Measurements from ENCODE around the gene ZNF776.

The ZNF776 gene

DNA sequence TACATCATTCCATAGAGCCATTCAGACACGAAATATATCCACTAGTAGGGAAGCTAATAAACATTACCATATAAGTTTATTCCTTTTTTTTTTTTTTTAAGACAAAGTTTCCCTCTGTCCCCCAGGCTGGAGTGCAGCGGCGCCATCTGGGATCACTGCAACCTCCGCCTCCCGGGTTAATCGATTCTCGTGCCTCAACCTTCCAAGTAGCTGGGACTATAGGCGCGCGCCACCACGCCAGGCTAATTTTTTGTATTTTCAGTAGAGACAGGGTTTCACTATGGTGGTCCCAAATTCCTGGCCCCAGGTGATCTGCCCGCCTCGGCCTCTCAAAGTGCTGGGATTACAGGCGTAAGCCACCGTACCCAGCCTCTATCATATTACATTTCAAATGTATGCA lies 37.0 kb upstream of the ZNF776 start:
- no peak overlapping the region for H3K9ac ChIP-seq (ENCODE audit: low read length)
- peaks cover 5% of the 10 kb centered on the region for H3K79me1 ChIP-seq (ENCODE audit: low read length)
- no peak overlapping the region for H2BK12ac ChIP-seq (ENCODE audit: low read length)
- H4K12ac ChIP-seq (ENCODE audit: low read depth, low read length) = peak overlapping the region; percentile 37
- no peak overlapping the region for H4K91ac ChIP-seq (ENCODE audit: low read depth, low read length)
- H2AK5ac ChIP-seq (ENCODE audit: low read length) = no peak overlapping the region
- H2BK5ac ChIP-seq (ENCODE audit: low read depth, low read length, poor library complexity) = no peak overlapping the region
- DNase-seq = no peak
- WGBS (ENCODE audit: extremely low coverage, insufficient coverage, insufficient read length) = no CpG with 5 or more reads among the region's 15 CpGs
- H3K18ac ChIP-seq (ENCODE audit: low read length) = no peak overlapping the region
- no peak overlapping the region for H3K27ac ChIP-seq (ENCODE audit: low read depth, low read length)
- H2BK120ac ChIP-seq (ENCODE audit: insufficient read depth, low read length, poor library complexity) = no peak overlapping the region
- H3K79me2 ChIP-seq (ENCODE audit: control insufficient read depth, insufficient read depth, low read length, poor library complexity) = peaks cover 10% of the 10 kb centered on the region
- H3K27me3 ChIP-seq (ENCODE audit: insufficient read depth, low read length) = no peaks in the 10 kb centered on the region
- no peak overlapping the region for H3K23ac ChIP-seq (ENCODE audit: low read length)
- peaks cover 3 to 12% of the 10 kb centered on the region in 2 experiments for H3K36me3 ChIP-seq (ENCODE audit: control insufficient read depth in 1 of 2, insufficient read depth in 2 of 2, low read length in 2 of 2)
- H3K4ac ChIP-seq (ENCODE audit: low read depth, low read length) = no peak overlapping the region
- H4K8ac ChIP-seq (ENCODE audit: low read depth, low read length) = peak overlapping the region; percentile 52
- peak overlapping the region; percentile 73 for H3K4me2 ChIP-seq (ENCODE audit: low read length)
- H3K14ac ChIP-seq (ENCODE audit: low read length) = no peak overlapping the region
- no peak overlapping the region for H3K4me3 ChIP-seq (ENCODE audit: low read depth, low read length)
- peaks cover 9% of the 10 kb centered on the region in 2 experiments for H3K4me1 ChIP-seq (ENCODE audit: control insufficient read depth in 1 of 2, insufficient read depth in 2 of 2, low read length in 2 of 2)
- no peak overlapping the region for H2AFZ ChIP-seq (ENCODE audit: insufficient read depth, low read length, poor library complexity)
- no peaks in the 10 kb centered on the region for H3K9me3 ChIP-seq (ENCODE audit: insufficient read depth, low read depth, low read length)

DNA sequence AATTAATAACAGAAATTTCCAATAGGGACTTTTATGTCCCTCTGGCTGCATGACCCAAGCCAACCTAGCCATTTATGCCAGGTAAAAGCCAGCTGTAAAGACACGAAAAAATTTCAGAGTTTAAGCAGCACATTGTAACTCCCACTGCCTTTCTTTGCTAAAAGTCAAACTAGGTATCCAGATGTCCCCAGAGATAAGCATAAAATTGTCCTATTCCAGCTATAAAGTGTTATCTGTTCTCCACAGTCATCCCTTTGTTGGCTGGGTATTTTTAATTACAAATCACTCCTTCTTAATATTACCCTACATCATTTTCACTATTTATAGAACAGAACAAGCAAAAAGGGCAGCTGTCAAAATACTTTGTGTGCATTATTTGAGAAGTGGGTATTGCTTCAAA lies 34.4 kb upstream of the ZNF776 start:
- DNase-seq = no peak
- Histone ChIP-seq H4K12ac (ENCODE audit: low read depth, low read length) (no peak overlapping the region), H3K79me1 (ENCODE audit: low read length) (peaks cover 5% of the 10 kb centered on the region), H3K9ac (ENCODE audit: low read length) (no peak overlapping the region), H4K8ac (ENCODE audit: low read depth, low read length) (no peak overlapping the region), H2AK5ac (ENCODE audit: low read length) (no peak overlapping the region), H3K4me1 (ENCODE audit: control insufficient read depth in 1 of 2, insufficient read depth in 2 of 2, low read length in 2 of 2) (peaks cover 9% of the 10 kb centered on the region in 2 experiments), H3K4me3 (ENCODE audit: low read depth, low read length) (no peak overlapping the region), H3K27ac (ENCODE audit: low read depth, low read length) (no peak overlapping the region), H3K27me3 (ENCODE audit: insufficient read depth, low read length) (no peaks in the 10 kb centered on the region), H3K18ac (ENCODE audit: low read length) (no peak overlapping the region), H2BK120ac (ENCODE audit: insufficient read depth, low read length, poor library complexity) (no peak overlapping the region), H3K4ac (ENCODE audit: low read depth, low read length) (no peak overlapping the region), H3K23ac (ENCODE audit: low read length) (no peak overlapping the region), H3K14ac (ENCODE audit: low read length) (no peak overlapping the region), H3K36me3 (ENCODE audit: control insufficient read depth in 1 of 2, insufficient read depth in 2 of 2, low read length in 2 of 2) (no peaks in the 10 kb centered on the region), H4K91ac (ENCODE audit: low read depth, low read length) (no peak overlapping the region), H2BK12ac (ENCODE audit: low read length) (no peak overlapping the region), H3K79me2 (ENCODE audit: control insufficient read depth, insufficient read depth, low read length, poor library complexity) (peaks cover 10% of the 10 kb centered on the region), H2AFZ (ENCODE audit: insufficient read depth, low read length, poor library complexity) (no peak overlapping the region), H3K9me3 (ENCODE audit: insufficient read depth, low read depth, low read length) (no peaks in the 10 kb centered on the region), H2BK5ac (ENCODE audit: low read depth, low read length, poor library complexity) (no peak overlapping the region), H3K4me2 (ENCODE audit: low read length) (no peak overlapping the region)
- no CpG with 5 or more reads among the region's 1 CpG for WGBS (ENCODE audit: extremely low coverage, insufficient coverage, insufficient read length)

DNA sequence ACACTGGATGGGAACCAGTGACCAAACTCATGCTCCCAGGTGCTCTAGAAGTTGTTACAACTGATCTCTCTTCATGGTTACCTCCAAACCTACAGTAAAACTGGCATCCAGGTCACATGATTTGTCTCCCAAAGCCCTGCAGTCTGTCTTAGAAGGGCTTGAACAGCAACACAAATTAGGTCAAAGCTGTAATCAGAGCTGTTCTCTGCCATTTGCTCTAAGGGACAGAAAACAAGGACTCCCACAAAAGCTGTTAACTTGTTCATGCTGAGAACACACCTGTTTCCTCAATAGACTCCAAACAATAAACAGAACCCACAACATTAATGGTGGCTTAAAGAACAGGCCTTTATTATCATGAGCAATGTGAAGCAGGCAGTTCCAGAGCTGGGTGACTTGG lies 27.2 kb upstream of the ZNF776 start:
- H3K4me3 ChIP-seq (ENCODE audit: low read depth, low read length) = no peak overlapping the region
- H4K12ac ChIP-seq (ENCODE audit: low read depth, low read length) = no peak overlapping the region
- no peak overlapping the region for H2AK5ac ChIP-seq (ENCODE audit: low read length)
- H3K14ac ChIP-seq (ENCODE audit: low read length) = no peak overlapping the region
- no peak overlapping the region for H2BK5ac ChIP-seq (ENCODE audit: low read depth, low read length, poor library complexity)
- no peak for DNase-seq
- no peak overlapping the region for H3K4me2 ChIP-seq (ENCODE audit: low read length)
- H3K4ac ChIP-seq (ENCODE audit: low read depth, low read length) = no peak overlapping the region
- H3K79me2 ChIP-seq (ENCODE audit: control insufficient read depth, insufficient read depth, low read length, poor library complexity) = no peaks in the 10 kb centered on the region
- H2BK12ac ChIP-seq (ENCODE audit: low read length) = no peak overlapping the region
- no peak overlapping the region for H3K23ac ChIP-seq (ENCODE audit: low read length)
- H4K8ac ChIP-seq (ENCODE audit: low read depth, low read length) = no peak overlapping the region
- H3K9me3 ChIP-seq (ENCODE audit: insufficient read depth, low read depth, low read length) = peaks cover 5% of the 10 kb centered on the region
- H2AFZ ChIP-seq (ENCODE audit: insufficient read depth, low read length, poor library complexity) = no peak overlapping the region
- no peaks in the 10 kb centered on the region for H3K79me1 ChIP-seq (ENCODE audit: low read length)
- H3K27me3 ChIP-seq (ENCODE audit: insufficient read depth, low read length) = no peaks in the 10 kb centered on the region
- H4K91ac ChIP-seq (ENCODE audit: low read depth, low read length) = no peak overlapping the region
- no peak overlapping the region for H3K18ac ChIP-seq (ENCODE audit: low read length)
- no peak overlapping the region for H2BK120ac ChIP-seq (ENCODE audit: insufficient read depth, low read length, poor library complexity)
- H3K4me1 ChIP-seq (ENCODE audit: control insufficient read depth in 1 of 2, insufficient read depth in 2 of 2, low read length in 2 of 2) = no peaks in the 10 kb centered on the region
- no peak overlapping the region for H3K27ac ChIP-seq (ENCODE audit: low read depth, low read length)
- H3K36me3 ChIP-seq (ENCODE audit: control insufficient read depth in 1 of 2, insufficient read depth in 2 of 2, low read length in 2 of 2) = peaks cover 19 to 29% of the 10 kb centered on the region in 2 experiments
- H3K9ac ChIP-seq (ENCODE audit: low read length) = no peak overlapping the region

DNA sequence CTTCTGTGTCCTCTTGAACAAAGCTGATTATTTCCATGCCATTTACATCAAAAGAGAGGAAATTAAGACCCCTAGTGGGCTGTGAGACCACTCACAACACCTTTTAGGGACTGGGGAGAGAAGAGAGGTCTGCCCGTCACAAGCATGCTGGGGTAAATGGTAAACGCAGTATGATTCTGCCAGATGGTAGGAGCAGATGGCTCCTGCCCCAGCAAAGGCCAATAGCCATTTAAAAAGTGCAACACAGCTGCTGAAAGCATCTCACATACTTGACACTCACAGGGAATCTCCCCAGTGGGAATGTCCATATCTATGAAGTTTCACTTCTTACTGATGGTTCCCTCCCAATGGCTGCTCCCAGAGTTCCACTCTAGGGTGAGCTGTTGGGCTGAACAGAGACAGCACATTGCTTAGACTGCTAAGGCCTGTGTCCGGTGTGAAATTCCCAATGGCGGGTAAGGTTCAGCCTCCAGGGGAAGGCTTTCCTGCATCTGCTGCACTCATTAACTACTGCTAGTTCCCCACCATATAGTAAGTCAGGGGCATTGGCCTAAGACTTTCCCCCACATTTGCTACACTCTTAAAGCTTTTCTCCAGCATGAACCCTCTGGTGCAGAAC lies 26.6 kb upstream of the ZNF776 start:
- Histone ChIP-seq H3K14ac (ENCODE audit: low read length) (no peak overlapping the region), H3K79me1 (ENCODE audit: low read length) (no peaks in the 10 kb centered on the region), H3K79me2 (ENCODE audit: control insufficient read depth, insufficient read depth, low read length, poor library complexity) (no peaks in the 10 kb centered on the region), H4K12ac (ENCODE audit: low read depth, low read length) (no peak overlapping the region), H3K27me3 (ENCODE audit: insufficient read depth, low read length) (no peaks in the 10 kb centered on the region), H3K9me3 (ENCODE audit: insufficient read depth, low read depth, low read length) (peaks cover 5% of the 10 kb centered on the region), H2AK5ac (ENCODE audit: low read length) (no peak overlapping the region), H2AFZ (ENCODE audit: insufficient read depth, low read length, poor library complexity) (no peak overlapping the region), H4K91ac (ENCODE audit: low read depth, low read length) (no peak overlapping the region), H3K4me1 (ENCODE audit: control insufficient read depth in 1 of 2, insufficient read depth in 2 of 2, low read length in 2 of 2) (no peaks in the 10 kb centered on the region), H3K4me3 (ENCODE audit: low read depth, low read length) (no peak overlapping the region), H3K36me3 (ENCODE audit: control insufficient read depth in 1 of 2, insufficient read depth in 2 of 2, low read length in 2 of 2) (peaks cover 19 to 29% of the 10 kb centered on the region in 2 experiments), H3K9ac (ENCODE audit: low read length) (no peak overlapping the region), H3K18ac (ENCODE audit: low read length) (no peak overlapping the region), H3K4me2 (ENCODE audit: low read length) (no peak overlapping the region), H2BK5ac (ENCODE audit: low read depth, low read length, poor library complexity) (no peak overlapping the region), H4K8ac (ENCODE audit: low read depth, low read length) (no peak overlapping the region), H3K23ac (ENCODE audit: low read length) (no peak overlapping the region), H2BK120ac (ENCODE audit: insufficient read depth, low read length, poor library complexity) (no peak overlapping the region), H3K4ac (ENCODE audit: low read depth, low read length) (no peak overlapping the region), H2BK12ac (ENCODE audit: low read length) (no peak overlapping the region), H3K27ac (ENCODE audit: low read depth, low read length) (no peak overlapping the region)
- DNase-seq = no peak
- WGBS (ENCODE audit: extremely low coverage, insufficient coverage, insufficient read length) = no CpG with 5 or more reads among the region's 4 CpGs
